ENCODE measurements around the gene IFT57. TPM values are rescaled to one million over a fixed set of nuclear protein-coding genes. Genes with fewer than 3 reads are reported as not detected.
"Not testable (repeated sequence)": the region's sequence is repeated elsewhere in the genome, so short reads cannot be mapped to it uniquely, and the experiment has no call there.

The IFT57 gene
- 20.1 and 27.8 TPM in 2 replicates for total RNA-seq

GRCh38 chr3:108221911-108222852 lies at the start of gene IFT57:
IFT57 (minus strand) TSS chr3:108222424; CDS start chr3:108222322, 102 bp downstream.
- peak; percentile 90 for DNase-seq (ENCODE audit: extremely low read depth, low read depth, low spot score)

DNA sequence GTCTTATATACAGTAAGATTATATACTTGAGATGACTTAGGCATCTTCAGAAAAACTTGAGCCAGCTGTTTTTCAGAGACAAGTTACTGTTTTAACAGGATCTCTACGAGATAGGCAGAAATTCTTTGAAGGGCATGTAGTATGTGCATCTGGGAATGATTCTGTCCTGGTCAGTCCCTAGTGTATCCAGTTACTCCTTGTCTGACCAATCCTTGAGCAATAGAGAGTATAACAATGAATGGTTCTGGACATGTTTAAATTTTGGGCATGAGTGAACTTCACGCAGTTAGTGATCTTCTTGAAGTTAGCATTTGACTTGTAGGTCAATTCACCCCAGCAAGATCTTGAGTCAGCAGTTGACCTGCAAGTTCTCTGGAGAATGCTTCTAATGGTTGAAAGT lies 49.4 kb upstream of the IFT57 start:
- no peak for DNase-seq (ENCODE audit: extremely low read depth, low read depth, low spot score)

GRCh38 chr3:108268235-108268634 lies 46.0 kb upstream of the IFT57 start:
- not testable (repeated sequence) for DNase-seq (ENCODE audit: extremely low read depth, low read depth, low spot score)

GRCh38 chr3:108264534-108265298 lies 42.5 kb upstream of the IFT57 start:
- not testable (repeated sequence) for DNase-seq (ENCODE audit: extremely low read depth, low read depth, low spot score)

- DNase-seq (ENCODE audit: extremely low read depth, low read depth, low spot score), result no peak
These were observed 32.9 kb upstream of the IFT57 start for GRCh38 chr3:108255131-108255530.

GRCh38 chr3:108251844-108252243 lies 29.6 kb upstream of the IFT57 start:
- no peak for DNase-seq (ENCODE audit: extremely low read depth, low read depth, low spot score)

GRCh38 chr3:108251265-108251664 lies 29.0 kb upstream of the IFT57 start:
- DNase-seq (ENCODE audit: extremely low read depth, low read depth, low spot score), result no peak

DNA sequence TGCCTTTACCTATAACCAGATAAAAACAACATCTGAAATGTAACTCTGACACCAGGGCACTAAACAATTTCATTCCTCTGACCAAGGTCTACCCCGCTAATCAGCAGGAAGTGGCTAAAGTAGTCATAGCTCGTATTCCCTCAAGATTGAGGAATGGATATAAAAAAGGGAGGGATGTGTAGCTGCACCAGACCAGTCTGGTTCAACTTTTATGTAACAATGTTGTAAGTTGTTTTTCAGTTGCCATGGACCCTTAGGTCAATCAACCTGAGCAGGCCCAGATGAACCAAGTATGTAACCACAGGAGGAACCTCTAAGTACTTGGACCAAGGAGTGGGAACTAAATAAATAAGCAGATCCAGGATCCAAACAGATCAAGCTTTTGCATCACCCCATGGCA lies 28.4 kb upstream of the IFT57 start:
- no peak for DNase-seq (ENCODE audit: extremely low read depth, low read depth, low spot score)

GRCh38 chr3:108243243-108243642 lies 21.0 kb upstream of the IFT57 start:
- no peak for DNase-seq (ENCODE audit: extremely low read depth, low read depth, low spot score)

GRCh38 chr3:108242776-108243175 lies 20.6 kb upstream of the IFT57 start:
- DNase-seq (ENCODE audit: extremely low read depth, low read depth, low spot score), result no peak

GRCh38 chr3:108241721-108242120 lies 19.5 kb upstream of the IFT57 start:
- DNase-seq (ENCODE audit: extremely low read depth, low read depth, low spot score), result no peak

DNA sequence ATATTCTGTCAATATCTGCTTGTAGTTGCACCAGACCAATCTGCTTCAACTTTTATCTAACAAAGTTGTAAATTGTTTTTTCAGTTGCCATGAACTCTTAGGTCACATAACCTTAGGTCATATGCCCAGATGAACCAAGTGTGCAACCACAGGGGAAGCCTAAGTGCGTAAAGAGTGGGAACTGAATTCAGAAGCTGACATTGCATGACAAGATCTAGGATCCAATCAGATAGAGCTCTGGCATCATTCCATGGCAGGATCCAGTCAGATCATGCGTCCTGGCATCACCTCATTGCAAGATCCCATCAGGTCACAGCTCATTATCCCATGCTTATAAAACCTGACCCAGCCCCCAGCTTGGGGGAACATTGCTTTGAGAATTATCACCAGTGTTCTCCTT lies 18.9 kb upstream of the IFT57 start:
- no peak for DNase-seq (ENCODE audit: extremely low read depth, low read depth, low spot score)

- no peak for DNase-seq (ENCODE audit: extremely low read depth, low read depth, low spot score)
These were observed 16.9 kb upstream of the IFT57 start for GRCh38 chr3:108239082-108239481.

DNA sequence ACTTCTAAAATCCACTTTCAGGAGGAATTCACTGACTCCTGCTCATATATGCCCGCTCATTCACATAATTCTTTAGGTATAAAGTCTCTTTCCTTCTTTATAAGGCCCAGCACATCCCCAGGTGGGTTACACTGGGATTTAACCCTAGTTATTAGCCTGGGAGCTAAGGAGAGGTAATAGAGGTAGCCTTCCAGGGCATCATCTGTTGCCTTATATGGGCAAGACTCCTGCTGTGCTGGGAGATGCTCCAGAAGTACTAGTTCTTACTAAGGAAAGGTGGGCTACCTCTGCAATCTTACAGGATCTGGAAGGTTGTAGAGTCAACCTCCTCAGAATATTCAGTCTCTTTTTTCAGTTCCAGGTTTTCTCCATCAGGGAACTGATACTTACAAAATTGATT lies 13.1 kb upstream of the IFT57 start:
- DNase-seq (ENCODE audit: extremely low read depth, low read depth, low spot score), result no peak

DNA sequence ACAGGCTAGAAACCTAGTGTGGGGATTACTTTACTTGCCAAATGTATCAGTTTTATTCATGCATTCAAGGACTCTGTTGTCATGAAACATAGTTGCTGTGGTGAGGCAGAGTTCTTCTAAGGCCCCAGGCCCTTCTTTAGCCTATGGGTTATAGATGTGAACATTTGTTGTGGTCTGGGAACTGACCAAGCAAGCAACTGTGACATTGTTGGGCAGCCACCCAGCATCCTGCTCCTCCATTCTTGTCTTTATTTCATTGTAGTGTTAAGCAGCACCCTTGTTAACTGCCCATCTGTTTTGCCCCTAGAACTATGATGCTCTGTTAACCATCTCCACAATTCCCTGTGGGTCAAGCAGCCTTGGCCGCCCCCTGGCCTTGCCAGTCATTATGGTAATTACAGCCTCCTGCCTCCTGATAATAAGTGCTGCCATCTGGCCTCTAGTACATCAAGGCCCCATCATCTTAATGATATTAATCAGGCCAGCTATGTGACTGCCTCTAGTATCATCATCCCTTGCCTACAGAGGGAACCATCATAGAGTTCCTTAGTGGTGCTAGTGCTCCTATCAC lies 12.2 kb upstream of the IFT57 start:
- no peak for DNase-seq (ENCODE audit: extremely low read depth, low read depth, low spot score)

DNA sequence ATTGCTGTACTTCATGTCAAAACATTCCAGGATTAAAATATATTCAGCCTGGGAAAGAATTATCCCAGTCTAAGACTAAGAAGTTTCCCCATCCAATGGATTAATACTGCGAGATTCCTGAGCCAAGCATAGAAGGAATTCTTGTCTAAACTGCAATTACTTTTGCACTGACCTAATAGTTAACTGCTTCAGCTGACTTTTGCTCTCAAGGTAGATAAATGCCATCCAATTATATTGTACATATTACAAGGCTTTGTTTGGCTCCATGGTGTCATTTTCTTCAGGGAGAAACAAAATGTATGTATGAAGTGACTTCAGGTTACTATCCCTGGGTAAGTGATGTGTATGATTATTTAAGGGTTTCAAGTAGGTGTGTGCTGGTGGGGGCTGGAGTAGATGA lies 6.1 kb upstream of the IFT57 start:
- DNase-seq (ENCODE audit: extremely low read depth, low read depth, low spot score), result no peak

DNA sequence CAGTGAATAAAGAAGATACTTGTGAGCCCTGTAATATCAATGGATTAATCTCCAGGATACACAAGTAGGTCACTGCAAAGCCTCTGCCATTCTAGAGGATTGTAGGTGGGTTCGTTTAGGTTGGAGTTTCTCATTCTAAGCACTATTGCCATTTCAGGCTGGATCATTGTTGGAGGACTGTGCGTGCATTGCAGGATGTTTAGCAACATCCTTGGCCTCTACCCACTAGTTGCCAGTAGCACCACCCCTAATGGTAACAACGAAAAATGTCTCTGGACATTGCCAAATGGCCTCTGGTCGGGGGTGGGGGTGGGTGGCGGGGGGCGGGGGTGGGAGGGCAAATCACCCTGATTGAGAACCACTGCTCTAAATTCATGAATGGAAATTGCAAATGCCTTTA lies 4.9 kb upstream of the IFT57 start:
- DNase-seq (ENCODE audit: extremely low read depth, low read depth, low spot score), result no peak

DNA sequence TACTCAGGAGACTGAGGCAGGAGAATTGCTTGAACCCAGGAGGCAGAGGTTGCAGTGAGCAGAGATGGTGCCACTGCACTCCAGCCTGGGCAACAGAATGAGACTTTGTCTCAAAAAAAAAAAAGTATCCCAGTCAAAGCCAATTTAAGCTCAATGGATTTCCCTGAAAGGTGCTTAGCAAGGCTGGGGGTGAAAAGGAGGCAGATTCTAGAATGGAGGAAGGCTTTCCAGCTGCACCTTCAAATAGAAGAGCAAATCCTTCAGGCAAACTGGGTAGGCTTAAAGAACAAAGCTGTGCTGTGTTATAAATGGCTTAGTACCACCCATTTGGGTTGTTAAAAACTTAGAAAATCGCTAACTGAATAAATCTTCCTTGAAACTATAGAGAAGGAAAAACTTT lies 3.0 kb upstream of the IFT57 start:
- no peak for DNase-seq (ENCODE audit: extremely low read depth, low read depth, low spot score)

- DNase-seq (ENCODE audit: extremely low read depth, low read depth, low spot score), result no peak
These were observed 1.7 kb upstream of the IFT57 start for GRCh38 chr3:108223928-108224327.

- DNase-seq (ENCODE audit: extremely low read depth, low read depth, low spot score), result no peak
These were observed 785 bp upstream of the IFT57 start for GRCh38 chr3:108222853-108223565.

DNA sequence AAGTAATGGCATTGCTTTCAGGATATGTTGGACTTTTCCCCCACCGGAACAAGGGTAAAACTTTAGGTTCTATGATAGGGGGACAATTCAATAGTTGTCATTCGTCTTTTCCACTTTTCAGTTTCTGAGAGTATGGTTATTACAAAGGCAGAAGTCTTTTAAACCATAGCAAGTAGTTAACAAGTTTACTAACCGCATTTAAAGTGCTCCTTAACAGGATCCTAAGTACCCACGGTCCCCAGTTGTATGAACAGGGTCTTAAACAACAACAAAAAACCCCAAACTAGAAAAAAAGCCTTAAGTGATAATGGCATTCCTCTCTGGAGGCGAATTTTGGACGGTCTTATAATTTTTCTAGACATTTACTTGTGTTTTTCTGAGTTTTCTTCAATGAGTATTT lies 831 bp downstream of the IFT57 start:
- DNase-seq (ENCODE audit: extremely low read depth, low read depth, low spot score), result no peak
